ENCODE results near the gene SLC25A53. TPM values are rescaled to one million over a fixed set of nuclear protein-coding genes. Genes with fewer than 3 reads are reported as not detected.
"Not testable (repeated sequence)": the region's sequence is repeated elsewhere in the genome, so short reads cannot be mapped to it uniquely, and the experiment has no call there.

Gene SLC25A53
- total RNA-seq, 1 donor from 2014 or later: 17.3 TPM

- not testable (repeated sequence) for DNase-seq (ENCODE audit: low spot score)
These were observed 80.9 kb downstream of the SLC25A53 start, which contains the start of gene TMSB15C for GRCh38 chrX:104075778-104076445. TSS of gene TMSB15C (minus strand) at chrX:104076236.

DNA sequence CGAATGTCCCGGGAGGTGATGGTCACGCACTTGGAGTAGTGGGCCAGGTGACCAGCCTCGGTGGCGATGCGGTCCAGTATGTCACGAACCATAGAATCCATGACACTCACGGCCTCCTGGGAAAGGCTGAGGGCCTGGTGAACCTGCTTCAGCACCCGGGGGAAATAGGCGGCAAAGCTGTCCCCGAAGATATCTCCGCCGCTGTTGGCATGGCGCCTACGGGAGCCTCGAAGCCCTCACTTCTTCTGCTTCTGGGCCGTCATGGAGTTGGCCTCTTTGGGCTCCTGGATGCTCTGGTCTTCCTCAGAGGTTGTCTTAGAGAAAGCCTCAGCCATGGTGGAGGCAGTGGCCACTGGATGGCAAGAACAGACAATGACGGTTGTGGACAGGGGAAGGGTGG lies 94.2 kb downstream of the SLC25A53 start:
- not testable (repeated sequence) for DNase-seq (ENCODE audit: low spot score)

DNA sequence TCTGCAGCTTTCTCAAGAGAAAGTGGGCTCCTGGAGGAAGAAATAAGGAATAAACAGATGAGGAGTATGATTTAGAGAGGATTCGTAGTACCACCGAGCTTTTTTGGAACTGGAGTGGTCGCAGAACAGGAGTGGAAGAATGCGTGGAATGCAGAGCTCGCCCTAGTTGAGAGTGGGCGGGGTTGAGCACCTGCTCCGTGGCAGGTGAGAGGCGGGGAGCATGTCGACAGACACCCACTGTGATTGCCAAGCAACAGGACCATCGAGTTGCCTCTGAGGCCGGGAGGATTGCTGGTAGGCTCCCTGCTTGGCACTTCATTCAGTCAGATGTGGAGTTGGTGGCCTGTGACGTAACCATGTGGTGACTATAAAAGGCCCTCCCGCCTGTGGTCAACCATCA lies 101.9 kb downstream of the SLC25A53 start:
- DNase-seq (ENCODE audit: low spot score): not testable (repeated sequence)

Other genes with a start within 250 kb of the SLC25A53 start
- 3.9 TPM for gene TMSB15B, start 194.4 kb downstream of the SLC25A53 start, total RNA-seq (ENCODE audit: insufficient read depth, low replicate concordance)
- not detected for gene H2BW1, start 143.3 kb downstream of the SLC25A53 start, total RNA-seq (ENCODE audit: insufficient read depth, low replicate concordance)
- gene H2BW2, start 117.1 kb downstream of the SLC25A53 start, total RNA-seq (ENCODE audit: insufficient read depth, low replicate concordance): not detected
- 5.3 TPM for gene TMSB15C, start 80.8 kb downstream of the SLC25A53 start, total RNA-seq (ENCODE audit: insufficient read depth, low replicate concordance)
- 1.7 TPM for gene ZCCHC18, start 44.5 kb downstream of the SLC25A53 start, total RNA-seq (ENCODE audit: insufficient read depth, low replicate concordance)
- gene FAM199X, start 9.4 kb upstream of the SLC25A53 start, total RNA-seq (ENCODE audit: insufficient read depth, low replicate concordance): 20.9 TPM
- not detected for gene ESX1, start 97.9 kb upstream of the SLC25A53 start, total RNA-seq (ENCODE audit: insufficient read depth, low replicate concordance)

Measured in umbilical cord (tissue), 2 donors.